ENCODE measurements around the gene NTHL1. TPM values are rescaled to one million over a fixed set of nuclear protein-coding genes. Genes with fewer than 3 reads are reported as not detected.

NTHL1 gene
- total RNA-seq, 1 experiment from 2014 or later, result 93.3 TPM

GRCh38 chr16:2003827-2004641 is 43.6 kb downstream of the NTHL1 start:
- H3K9me3 Mint-ChIP-seq, result no peaks in the 10 kb centered on the region
- peaks cover 19% of the 10 kb centered on the region for H3K36me3 Mint-ChIP-seq
- no peak overlapping the region for H3K27ac Mint-ChIP-seq
- peak; percentile 99 for DNase-seq (ENCODE audit: low spot score)
- ChIA-PET CTCF (interaction anchor here (0.6 to 3.9 kb wide), 68 partner anchors 11 to 949 kb away, joined by 3 to 82 read pairs (median 6); partner anchors contain the start of genes CASKIN1, CEMP1, GFER and MSRB1), POLR2A (interaction anchor here (0.6 to 3.0 kb wide), 6 partner anchors 12 to 147 kb away, joined by 3 to 13 read pairs (median 5); partner anchors contain the start of genes NTHL1, RPS2 and TSC2)
- H3K27me3 Mint-ChIP-seq (ENCODE audit: low read depth), result no peaks in the 10 kb centered on the region
- peaks cover 35% of the 10 kb centered on the region for H3K4me1 Mint-ChIP-seq
- peak overlapping the region; percentile 27; the same call in 1 of the 2 replicates for H3K4me3 Mint-ChIP-seq
- peak; percentile 94 for ATAC-seq
- no peak for TF ChIP-seq ESRRA (CRISPR knock-in tag; IDR thresholded peaks at IDR 0.05; ENCODE audit: borderline replicate concordance)
- no peak for TF ChIP-seq ARID4B (CRISPR knock-in tag; IDR thresholded peaks at IDR 0.05; ENCODE audit: borderline replicate concordance)
- TF ChIP-seq ZBTB21 (CRISPR knock-in tag; IDR thresholded peaks at IDR 0.05; ENCODE audit: borderline replicate concordance), result no peak
- no peak for TF ChIP-seq GTF2I (CRISPR knock-in tag; conservative IDR thresholded peaks at IDR 0.05)
- no peak for TF ChIP-seq E2F1 (CRISPR knock-in tag; IDR thresholded peaks at IDR 0.05)
- no peak for TF ChIP-seq ELF4 (CRISPR knock-in tag; IDR thresholded peaks at IDR 0.05; ENCODE audit: low read depth)
- TF ChIP-seq USF2 (CRISPR knock-in tag; IDR thresholded peaks at IDR 0.05), result peak; percentile 74
- no peak for TF ChIP-seq ZNF396 (CRISPR knock-in tag; IDR thresholded peaks at IDR 0.05; ENCODE audit: borderline replicate concordance)
- TF ChIP-seq CREM (CRISPR knock-in tag; IDR thresholded peaks at IDR 0.05), result 0 out of 2 replicates have a peak, but pooled peaks have one; percentile 54
- TF ChIP-seq ETV6 (CRISPR knock-in tag; IDR thresholded peaks at IDR 0.05), result peak; percentile 85; the same call in 1 of the 2 replicates
- TF ChIP-seq KAT7 (CRISPR knock-in tag; IDR thresholded peaks at IDR 0.05; ENCODE audit: borderline replicate concordance), result no peak
- TF ChIP-seq ZNF281 (CRISPR knock-in tag; IDR thresholded peaks at IDR 0.05), result no peak
- no peak for TF ChIP-seq ERG (CRISPR knock-in tag; IDR thresholded peaks at IDR 0.05)
- TF ChIP-seq PRRX2 (CRISPR knock-in tag; IDR thresholded peaks at IDR 0.05), result no peak
- no peak for TF ChIP-seq ZNF671 (CRISPR knock-in tag; IDR thresholded peaks at IDR 0.05)
- TF ChIP-seq ZNF317 (CRISPR knock-in tag; IDR thresholded peaks at IDR 0.05; ENCODE audit: borderline replicate concordance, low read depth), result 0 out of 2 replicates have a peak, but pooled peaks have one; percentile 13
- TF ChIP-seq CTCF (IDR thresholded peaks at IDR 0.05), result peak; percentile 92
- TF ChIP-seq USF1 (CRISPR knock-in tag; IDR thresholded peaks at IDR 0.05), result peak; percentile 78
- TF ChIP-seq ZNF416 (CRISPR knock-in tag; IDR thresholded peaks at IDR 0.05), result no peak
- TF ChIP-seq HMGXB4 (CRISPR knock-in tag; IDR thresholded peaks at IDR 0.05), result peak; percentile 49; the same call in 1 of the 2 replicates
- TF ChIP-seq RORB (CRISPR knock-in tag; IDR thresholded peaks at IDR 0.05), result no peak
